HL-60/S4 treated with retinoic acid at 250 ng/mL for 4 days and 3 days (cell line): ENCODE data around the gene ZNF592.

ENCODE experiments used
- in situ Hi-C: fragments of 300-500 bp; cut with MboI; formaldehyde crosslinking; loops from 2 replicates; pipeline ENCODE4 v1.7.0; 2022; ENCODE audit warnings: low sequenced_read_pairs

ZNF592 gene

DNA sequence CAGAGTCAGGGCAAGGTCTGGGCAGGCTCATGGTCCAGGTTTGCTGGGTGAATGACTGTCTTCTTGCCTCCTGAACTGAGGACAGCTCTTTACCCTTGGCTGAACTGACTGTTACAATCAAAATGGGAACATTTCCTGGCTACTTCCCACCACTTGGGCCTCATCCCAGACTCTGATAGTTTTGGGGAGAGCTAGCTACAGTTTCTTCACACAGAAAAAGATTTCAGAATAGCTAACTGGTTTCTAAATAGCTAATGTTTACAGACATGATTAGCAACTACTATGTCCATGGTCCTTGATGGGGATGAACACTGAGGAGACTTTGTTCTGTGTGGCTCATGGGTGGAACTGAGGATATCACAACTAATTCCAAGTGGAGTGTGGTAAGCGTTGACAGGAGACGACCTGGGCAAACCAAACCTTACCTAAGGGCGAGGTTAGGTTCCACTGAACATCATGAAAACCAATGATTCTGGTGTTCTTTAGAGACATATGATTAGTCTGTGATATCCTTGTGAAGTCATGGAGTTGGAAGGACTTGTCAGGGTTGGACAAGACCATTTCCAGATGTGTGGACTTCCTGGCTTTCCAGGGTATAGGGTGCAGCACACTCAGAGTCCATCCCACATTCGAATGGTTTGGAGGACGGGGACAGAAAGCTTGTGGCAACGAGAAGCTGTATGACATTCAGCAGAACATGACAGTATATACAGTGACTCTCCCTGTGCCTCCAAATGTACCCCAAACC, 76.0 kb downstream of the ZNF592 start:
- in situ Hi-C loops, result no loop called here

DNA sequence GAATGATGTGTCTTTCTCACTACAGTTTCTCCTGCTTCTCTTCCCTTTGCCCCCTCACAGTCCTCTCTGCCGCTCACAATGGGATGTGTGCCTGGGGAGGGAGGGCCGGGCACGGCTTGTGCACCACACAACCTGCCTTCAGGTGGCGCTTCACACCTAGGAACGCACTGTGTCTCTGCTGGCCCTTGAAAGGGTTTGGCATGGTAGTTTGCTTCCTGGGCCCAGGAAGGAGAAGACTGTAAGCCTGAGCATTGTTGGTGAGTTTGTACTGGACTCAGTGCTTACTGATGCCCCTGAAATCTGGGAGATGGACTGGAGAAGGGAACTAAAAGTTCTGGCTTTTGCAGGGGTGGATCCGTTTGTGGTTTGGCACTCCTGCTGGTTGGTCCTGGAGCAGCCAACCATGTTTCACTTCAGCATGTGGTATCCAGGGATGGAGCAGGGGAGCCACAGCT, 78.0 kb downstream of the ZNF592 start:
- in situ Hi-C loops, result no loop called here

DNA sequence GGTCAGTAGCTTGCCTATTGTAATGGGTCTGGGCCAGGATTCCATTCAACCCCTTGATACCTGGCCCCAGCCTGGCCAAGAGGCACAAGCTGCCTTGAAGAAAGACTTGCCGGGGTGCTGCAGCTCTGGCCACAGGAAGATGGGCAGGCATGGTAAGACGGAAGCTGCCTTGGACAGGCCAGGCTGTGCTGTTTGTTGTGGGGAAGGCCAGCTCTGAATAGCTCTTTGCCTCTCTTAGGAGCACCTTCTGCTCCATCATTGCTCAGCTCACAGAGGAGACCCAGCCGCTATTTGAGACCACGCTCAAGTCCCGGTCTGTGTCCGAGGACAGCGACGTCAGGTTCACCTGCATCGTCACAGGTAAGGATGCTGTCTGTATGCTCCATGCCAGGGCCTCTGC, 78.9 kb downstream of the ZNF592 start:
- in situ Hi-C loops, result no loop called here

DNA sequence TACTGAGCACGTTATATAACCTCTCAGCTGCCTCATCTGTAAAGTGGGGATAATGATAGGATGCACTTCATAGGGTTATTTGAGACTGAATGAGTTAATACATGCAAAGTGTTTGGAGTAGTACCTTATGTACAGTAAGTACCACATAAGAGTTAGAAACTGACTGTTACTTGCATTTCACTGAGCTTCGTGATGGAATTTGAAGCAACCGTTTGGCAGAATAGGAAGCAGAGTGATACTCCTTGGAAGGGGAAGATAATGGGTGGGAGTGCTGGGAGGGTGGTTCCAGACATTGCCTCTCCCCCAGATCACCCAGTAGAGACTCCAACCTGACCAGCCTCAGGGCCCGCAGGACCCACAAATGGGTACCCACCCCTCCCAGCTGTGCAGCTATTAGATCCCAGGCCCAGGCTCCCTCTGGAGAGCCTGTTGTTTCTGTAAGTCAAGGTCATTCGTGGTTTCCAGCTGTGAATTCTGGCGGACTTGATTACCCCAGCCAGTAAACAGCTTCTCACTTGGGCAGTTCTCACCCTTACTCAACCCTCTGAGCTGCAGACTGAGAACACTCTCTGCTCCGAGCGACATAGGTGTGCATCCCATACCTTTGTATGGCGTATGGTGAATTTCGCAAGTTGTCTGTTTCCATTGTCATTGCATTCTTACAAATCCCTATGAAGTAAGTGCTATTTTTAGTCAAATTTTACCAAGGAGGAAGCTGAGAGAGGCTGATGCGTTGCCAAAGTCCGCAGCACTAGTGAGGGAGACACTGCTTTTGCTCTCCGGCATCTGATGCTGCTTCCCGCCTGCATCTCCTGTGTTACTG, 79.9 kb downstream of the ZNF592 start:
- in situ Hi-C loops, result no loop called here

DNA sequence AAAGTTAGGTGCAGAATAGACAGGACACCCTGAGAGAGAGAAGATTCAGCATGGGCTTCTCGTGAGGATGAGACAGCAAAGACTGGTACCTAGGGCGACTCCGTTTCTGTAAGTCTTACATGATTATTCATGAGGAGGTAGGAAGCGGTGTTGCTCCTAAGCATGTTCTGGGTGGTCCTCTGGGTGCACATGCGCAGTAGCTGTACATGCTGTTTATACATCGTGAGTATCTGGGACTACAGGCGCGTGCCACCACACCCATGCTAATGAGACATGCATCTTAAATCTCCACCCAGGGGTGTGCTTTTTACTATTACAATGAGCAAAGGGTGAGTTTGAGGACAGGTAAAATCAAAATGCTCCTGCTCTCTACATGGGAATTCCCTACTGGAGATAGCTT, 81.0 kb downstream of the ZNF592 start:
- in situ Hi-C loops, result no loop called here

DNA sequence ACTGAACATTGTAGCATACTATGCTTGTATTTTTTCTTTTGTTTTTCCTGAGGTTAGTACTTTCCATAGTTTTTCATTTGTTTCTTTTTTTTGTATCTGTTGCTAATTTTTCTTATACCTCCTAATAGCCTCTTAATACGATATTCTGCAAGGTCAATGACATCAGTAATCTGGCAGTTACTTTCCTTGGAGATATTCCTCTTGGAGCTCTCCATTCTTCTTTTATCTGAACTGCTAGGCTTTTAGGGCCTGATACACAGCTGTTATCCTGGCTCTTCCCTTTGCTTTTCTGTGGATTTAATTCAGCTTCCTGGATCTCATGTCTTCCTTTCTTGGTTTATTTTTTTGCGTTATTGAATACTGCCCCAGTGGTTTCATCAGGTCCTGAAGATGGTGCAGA, 81.6 kb downstream of the ZNF592 start:
- in situ Hi-C loops, result no loop called here

DNA sequence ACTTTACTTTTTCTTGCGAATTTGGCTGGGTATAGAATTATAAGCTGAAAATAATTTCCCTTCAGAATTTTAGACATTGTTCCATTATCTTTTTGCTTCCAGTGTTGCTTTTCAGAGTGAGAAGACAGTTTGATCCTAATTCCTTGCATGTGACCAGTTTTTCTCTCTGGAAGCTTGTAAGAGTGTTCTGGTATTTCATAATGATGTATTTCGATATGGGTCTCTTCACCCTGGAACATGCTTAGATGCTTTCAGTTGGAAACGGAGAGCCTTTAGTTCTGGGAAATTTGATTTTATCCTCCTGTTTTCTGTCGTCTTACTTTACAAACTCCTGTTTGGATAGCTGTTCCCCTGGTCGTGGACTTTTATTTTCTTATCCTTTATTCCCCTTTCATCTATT, 82.6 kb downstream of the ZNF592 start:
- in situ Hi-C loops, result no loop called here

DNA sequence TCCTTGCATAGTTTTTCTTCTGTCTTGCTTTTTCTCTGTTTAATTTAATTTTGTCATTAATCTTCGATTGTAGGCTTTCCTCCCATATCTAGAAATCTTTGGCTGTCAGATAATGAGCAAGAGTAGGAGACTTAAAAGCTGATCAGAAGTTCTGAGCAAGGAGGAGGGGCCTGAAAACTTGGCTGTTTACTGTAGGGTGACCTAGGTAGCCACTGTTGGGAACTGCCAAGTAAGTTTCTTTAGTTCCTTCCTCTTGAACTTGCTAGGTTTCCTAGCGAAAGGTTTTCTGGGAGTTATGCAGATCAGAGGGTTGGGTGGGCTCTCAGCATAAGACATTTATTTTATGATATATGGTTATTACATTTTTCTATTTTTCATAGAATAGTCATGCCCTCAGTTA, 83.2 kb downstream of the ZNF592 start:
- in situ Hi-C loops, result no loop called here

DNA sequence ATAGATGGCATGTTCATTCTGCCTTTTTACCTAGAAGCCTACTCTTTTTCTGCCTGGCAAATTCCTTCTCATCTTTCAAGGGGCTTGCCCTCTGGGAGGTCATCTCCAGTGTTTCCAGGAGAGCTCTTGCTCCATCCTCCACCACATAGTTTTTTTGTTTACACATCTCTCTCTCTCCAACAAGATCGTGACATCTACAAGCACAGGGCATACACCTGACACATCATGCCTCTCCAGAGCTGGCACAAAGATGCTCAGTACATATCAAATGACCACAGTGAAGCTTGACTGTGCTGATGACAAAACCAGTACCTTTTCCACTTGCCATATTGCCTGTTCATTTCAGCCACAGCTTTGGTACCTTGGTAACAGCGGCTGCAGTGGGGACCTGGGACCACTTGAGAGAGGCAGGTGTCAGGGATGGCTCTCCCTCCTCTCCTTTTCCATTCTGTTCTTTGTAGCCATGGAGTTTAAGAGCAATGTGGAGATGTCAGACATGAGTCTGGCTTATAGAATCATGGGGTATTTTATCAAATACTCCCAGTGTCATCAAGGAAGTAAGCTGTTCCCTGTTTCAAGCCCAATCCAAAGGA, 84.2 kb downstream of the ZNF592 start:
- in situ Hi-C loops, result no loop called here

DNA sequence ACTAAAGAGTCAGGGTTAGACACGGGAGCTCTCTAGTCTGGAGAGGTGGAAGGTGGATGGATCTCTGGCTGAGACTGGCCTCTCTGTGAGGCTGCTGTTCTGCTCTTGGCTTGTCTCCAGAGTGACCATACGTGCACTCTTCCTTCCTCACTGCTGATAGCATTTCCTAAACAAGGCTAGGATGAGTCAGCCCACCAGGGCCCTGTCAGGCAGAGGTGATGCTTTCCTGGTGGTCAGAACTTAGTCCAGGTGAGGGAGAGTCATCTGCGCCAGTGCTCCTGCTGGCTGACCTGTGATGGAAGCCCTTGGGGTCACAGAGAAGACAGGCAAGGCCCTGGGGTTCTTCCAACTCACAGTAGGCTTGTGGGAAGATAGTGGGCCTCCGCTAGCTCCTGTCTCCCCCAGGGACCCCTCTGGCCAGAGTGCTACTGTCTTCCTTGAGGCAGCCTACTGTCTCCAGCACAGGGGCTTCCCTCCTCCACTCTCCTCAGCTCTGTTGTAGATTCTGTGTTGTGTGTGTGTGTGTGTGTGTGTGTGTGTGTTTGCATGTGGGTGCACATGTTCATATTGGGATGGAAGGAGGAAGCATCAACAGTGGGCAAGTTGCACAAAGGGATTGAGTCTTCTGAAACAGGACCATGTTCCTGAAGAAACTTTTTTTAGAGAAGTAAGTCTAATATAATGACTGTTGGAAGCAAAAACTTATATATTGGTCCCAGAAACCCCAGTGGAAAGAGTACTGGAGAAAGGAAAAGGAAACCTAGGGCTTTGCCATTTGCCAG, 85.2 kb downstream of the ZNF592 start:
- in situ Hi-C loops, result no loop called here

DNA sequence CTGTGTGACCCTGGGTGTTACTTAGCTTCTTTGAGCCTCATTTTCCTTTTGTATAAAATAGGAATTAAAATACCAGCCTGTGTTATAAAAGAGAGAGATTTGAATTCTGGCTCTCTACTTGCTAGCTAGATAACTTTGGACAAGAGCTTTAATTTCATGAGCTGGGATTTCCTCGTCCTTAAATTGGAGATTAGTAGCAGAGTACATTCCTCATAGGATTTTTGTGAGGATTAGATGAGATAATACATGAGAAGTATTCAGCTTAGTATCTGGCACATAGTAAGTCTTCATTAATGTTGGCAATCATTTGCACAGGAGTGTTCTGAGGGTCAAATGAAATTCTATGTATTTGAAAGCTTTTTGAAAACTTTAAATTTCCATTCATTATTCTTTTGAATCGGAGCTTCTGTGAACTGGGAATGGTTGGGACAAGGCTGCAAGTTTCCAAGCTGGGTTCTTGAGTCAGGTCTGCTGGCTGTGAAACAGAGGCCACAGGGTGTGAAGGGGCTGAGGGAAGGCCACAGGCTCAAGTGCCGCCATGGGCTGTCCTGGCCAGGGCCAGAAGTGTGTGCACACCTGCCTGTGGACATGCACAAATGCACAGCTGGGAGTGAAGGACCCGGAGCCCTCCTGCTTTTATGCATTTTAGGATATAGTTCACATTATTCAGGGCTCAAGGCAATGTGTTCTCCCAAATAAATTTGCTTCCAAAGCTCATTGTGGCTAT, 86.0 kb downstream of the ZNF592 start:
- in situ Hi-C loops, result no loop called here

DNA sequence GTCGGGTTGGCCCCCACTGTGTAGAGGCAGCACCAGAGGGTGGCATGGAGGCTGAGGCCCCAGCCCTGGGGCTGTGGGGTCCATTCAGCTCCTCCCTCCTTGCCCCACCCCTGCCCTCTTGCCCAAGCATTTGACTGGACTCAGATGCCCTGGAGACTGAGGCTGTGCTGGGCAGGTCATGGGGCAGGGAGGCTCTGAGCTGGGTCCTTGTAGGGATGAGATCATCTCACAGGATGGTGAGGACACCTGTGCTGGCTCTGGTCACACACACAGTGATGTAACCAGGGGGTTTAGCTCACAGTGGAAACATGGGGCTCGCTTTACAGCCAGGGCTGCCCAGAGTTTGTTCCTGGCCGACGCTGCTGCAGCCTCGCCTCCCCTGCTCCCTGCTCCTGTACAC, 86.6 kb downstream of the ZNF592 start:
- in situ Hi-C loops, result no loop called here

DNA sequence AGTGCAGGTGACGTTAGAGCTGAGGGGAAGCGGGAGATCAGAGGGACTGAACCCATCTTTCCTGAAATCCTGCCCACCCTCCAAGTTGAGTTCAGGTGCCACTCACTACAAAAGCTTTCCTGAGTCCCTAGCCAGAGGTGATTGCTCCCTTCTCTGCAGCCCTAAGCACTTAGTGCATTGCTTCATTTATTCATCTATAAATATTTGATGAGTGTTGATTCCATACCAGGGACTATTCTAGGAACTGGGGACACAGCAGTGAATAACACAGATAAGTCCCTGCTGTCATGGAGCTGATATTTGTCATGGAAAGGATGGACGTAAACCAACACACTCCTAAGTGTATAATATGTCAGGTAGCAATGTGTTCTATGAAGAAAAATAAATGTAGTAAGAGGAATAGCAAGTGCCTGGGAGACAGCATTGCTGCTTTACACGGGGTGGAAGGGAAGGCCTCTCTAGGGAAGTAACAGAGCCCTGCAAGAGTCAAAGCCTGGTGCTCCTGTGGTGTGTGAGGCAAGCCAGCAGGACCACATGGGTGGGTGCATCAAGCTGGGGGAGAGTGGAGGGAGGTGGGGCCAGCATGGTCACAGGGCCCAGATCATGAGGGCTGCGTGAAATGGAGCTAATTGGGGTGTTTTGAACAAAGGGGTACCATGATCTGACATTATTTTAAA, 87.4 kb downstream of the ZNF592 start:
- in situ Hi-C loops, result no loop called here

DNA sequence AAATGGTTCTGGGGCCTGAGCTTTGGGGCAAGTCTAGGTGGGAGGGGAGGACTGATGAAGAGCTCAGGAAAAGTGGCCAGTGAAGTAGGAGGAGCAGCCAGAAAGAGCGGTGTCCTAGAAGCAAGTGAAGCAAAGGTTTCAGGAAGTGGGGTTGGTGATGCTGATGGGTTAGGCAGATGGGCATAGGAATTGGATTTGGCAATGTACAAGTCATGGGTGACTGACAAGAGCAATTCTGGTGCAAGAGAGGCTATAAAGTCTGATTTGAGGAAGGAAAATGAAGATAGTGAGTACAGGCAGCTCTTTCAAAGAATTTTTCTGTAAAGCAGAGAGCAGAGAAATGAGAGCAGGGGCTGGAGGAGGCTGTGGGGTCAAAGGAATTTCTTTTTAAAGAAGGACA, 88.5 kb downstream of the ZNF592 start:
- in situ Hi-C loops, result no loop called here

DNA sequence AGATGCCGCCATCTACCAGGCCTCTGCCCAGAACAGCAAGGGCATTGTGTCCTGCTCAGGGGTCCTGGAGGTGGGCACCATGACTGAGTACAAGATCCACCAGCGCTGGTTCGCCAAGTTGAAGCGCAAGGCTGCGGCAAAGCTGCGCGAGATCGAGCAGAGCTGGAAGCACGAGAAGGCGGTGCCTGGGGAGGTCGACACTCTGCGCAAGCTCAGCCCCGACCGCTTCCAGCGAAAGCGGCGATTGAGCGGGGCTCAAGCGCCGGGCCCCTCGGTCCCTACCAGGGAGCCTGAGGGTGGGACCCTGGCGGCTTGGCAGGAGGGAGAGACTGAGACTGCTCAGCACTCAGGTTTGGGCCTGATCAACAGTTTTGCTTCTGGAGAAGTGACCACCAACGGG, 91.3 kb downstream of the ZNF592 start:
- in situ Hi-C loops, result no loop called here

DNA sequence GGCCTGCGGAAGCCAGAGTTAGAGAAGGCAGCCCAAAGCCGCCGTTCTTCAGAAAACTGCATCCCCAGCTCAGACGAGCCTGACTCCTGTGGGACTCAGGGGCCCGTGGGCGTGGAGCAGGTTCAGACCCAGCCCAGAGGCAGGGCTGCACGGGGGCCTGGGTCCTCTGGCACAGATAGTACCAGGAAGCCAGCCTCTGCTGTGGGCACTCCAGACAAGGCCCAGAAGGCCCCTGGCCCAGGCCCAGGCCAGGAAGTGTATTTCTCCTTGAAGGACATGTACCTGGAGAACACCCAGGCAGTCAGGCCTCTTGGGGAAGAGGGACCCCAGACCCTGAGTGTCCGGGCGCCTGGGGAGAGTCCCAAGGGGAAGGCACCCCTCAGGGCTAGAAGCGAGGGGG, 91.9 kb downstream of the ZNF592 start:
- in situ Hi-C loops, result no loop called here

DNA sequence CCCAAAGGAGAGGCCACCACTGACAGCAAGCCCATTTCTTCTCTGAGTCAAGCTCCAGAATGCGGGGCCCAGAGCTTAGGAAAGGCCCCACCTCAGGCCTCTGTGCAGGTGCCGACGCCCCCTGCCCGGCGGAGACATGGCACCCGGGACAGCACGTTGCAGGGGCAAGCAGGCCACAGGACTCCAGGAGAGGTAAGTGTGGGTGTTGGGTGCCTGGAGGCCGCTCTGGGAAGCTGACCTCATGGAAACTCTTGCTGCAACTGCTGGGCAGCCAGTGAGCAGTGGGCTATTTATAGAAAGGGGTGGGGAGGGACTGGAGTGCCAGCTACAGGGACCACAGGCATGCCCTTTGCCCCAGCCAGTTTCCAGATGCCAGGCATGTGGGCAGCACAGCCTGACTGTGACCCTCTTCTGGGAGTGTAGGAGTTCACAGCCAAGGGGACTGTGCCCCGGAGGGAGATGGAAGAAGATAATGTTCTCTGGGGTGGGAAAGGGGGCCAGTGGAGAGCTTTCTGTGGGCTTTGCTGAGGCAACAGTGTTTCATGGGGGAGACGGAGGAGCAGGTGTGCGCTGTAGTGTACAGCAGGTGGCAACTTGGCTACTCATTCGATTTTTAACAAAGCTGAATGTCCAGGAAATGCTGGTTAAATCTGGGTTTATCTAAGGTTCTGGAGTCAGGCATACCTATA, 92.5 kb downstream of the ZNF592 start:
- in situ Hi-C loops, result no loop called here

DNA sequence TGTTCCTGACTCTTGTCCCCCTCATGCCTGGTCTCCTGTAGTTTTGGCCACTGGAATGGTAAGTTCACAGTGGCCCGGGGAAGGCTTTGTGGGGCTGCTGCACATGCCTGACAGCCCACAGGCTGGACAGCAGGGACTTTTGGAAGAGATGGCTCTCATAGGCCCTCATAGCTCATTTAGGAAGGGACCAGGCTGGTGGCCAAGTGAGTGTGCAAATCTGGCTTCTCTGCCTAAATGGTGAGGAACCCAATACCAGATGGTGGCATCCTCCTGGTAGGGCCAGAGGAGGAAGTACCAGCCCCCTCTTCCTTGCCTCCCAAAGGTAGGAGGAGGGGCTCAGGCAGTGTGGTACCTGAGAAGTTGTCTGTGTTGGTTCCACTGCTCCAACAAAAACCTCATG, 94.4 kb downstream of the ZNF592 start:
- in situ Hi-C loops, result no loop called here

DNA sequence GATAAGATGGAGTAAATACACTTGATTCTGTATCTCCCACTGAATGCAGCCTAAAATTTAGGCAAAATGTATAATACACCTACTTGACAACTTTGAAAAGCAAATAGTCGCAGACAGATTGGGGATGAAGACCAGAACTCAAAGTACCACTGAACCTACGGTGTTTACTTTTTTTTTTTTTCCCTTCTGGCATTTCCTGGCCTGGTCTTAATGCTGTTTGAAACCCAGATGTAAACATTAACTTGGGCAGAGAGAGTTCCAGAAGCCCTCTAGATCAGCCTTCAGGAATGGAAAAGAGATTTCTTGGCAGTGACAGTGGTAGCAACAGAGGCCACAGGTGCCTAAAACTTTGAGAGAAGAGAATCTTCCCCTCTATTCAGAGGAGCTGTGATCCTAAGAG, 96.6 kb downstream of the ZNF592 start:
- in situ Hi-C loops, result no loop called here
